Spleen (tissue), 7 donors: ENCODE results near the gene CORO1A.
"Not testable (repeated sequence)": the region's sequence is repeated elsewhere in the genome, so short reads cannot be mapped to it uniquely, and the experiment has no call there.

ENCODE experiments used
- POLR2A ChIP-seq, 3 donors: fragments of 450-650 bp; IDR thresholded peaks; one replicate each; pipeline ENCODE4 v1.5.1; 2017; ENCODE audit warnings: antibody characterized with exemption in 3 of 3, mild to moderate bottlenecking in 1 of 3
- TF ChIP-seq, protein P1 (sequence below), 11 experiments: fragments of 200-600 bp in 7 of 11; fragments of 450-650 bp in 4 of 11; sonication (generic) in 4 of 11; IDR thresholded peaks in 8 of 11; conservative IDR thresholded peaks in 3 of 11; 1 replicate in 7 of 11; 2 replicates in 4 of 11; pipeline versions ENCODE4 v1.4.0 to v1.8.0; 2016 to 2021; ENCODE audit warnings: antibody characterized with exemption in 11 of 11, inconsistent platforms in 4 of 11, mild to moderate bottlenecking in 1 of 11
- donor health status: DM: no; HTN: no; CAD: no; lungs with moderate emphysema.
- donor health status: DM: no; HTN: no; CAD: no.
- donor health status: DM: no; HTN: no; CAD: no.

DNA sequence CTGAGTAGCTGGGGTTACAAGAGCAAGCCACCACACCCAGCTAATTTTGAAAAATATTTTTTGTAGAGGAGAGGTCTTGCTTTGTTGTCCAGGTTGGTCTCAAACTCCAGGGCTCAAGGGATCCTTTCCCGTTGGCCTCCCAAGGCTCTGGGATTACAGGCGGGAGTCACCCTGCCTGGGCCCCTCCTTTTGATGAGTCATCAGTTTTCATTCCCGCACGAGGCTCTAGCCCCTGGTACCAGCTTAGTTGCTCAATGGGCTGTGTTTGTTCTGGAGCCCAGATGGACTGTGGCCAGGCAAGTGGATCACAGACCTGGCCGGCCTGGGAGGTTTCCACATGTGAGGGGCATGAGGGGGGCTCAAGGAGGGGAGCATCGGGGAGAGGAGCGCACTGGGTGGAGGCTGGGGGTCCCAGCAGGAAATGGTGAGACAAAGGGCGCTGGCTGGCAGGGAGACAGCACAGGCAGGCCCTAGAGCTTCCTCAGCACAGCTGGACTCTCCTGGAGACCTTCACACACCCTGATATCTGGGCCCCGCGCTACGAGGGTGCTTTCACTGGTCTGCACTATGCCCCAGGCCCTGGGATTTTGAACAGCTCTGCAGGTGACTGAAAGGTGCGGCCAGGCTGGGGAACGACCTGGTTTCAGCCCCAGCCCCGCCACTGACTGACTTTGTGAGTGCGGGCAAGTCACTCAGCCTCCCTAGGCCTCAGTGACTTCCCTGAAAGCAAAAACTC, 16.4 kb downstream of the CORO1A start:
- TF ChIP-seq, protein P1, sequence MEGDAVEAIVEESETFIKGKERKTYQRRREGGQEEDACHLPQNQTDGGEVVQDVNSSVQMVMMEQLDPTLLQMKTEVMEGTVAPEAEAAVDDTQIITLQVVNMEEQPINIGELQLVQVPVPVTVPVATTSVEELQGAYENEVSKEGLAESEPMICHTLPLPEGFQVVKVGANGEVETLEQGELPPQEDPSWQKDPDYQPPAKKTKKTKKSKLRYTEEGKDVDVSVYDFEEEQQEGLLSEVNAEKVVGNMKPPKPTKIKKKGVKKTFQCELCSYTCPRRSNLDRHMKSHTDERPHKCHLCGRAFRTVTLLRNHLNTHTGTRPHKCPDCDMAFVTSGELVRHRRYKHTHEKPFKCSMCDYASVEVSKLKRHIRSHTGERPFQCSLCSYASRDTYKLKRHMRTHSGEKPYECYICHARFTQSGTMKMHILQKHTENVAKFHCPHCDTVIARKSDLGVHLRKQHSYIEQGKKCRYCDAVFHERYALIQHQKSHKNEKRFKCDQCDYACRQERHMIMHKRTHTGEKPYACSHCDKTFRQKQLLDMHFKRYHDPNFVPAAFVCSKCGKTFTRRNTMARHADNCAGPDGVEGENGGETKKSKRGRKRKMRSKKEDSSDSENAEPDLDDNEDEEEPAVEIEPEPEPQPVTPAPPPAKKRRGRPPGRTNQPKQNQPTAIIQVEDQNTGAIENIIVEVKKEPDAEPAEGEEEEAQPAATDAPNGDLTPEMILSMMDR (IDR thresholded peaks at IDR 0.05 in 8 of 11, conservative IDR thresholded peaks at IDR 0.05 in 3 of 11) = not testable (repeated sequence)
- not testable (repeated sequence) for TF ChIP-seq POLR2A (IDR thresholded peaks at IDR 0.05)
